ENCODE measurements around the gene DISC1.
"Not testable (repeated sequence)": the region's sequence is repeated elsewhere in the genome, so short reads cannot be mapped to it uniquely, and the experiment has no call there.

Gene DISC1

DNA sequence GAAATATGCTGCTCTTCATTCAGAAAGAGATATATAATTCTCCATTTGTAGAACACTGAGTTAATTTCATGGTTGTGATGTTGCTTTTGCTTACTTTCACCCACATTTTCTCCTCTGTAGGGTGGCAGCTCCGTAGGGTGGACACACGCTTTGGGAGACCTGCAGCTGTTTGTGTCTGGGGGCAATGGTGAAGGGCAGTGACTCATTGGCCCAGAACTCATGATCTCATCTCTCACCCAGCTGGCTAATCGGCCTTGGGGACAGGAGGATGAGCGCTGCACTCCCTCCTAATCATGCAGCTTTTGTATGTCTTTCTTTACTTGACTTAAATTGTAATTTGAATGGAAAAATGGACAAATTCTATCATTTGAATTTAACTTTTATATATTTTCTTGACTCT, 9.6 kb downstream of the DISC1 start:
- ATAC-seq: peak; percentile 84
- no peak for TF ChIP-seq ARNTL (CRISPR knock-in tag; IDR thresholded peaks at IDR 0.05; ENCODE audit: borderline replicate concordance, low read depth)

DNA sequence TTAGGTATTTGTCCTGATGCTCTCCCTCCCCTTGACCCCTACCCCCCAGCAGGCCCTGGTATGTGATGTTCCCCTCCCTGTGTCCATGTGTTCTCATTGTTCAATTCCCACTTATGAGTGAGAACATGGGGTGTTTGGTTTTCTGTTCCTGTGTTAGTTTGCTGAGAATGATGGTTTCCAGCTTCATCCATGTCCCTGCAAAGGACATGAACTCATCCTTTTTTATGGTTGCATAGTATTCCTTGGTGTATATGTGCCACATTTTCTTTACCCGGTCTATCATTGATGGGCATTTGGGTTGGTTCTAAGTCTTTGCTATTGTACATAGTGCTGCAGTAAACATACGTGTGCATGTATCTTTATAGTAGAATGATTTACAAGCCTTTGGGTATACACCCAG, 10.3 kb downstream of the DISC1 start:
- 0 out of 2 replicates have a peak, but pooled peaks have one; percentile 11 for TF ChIP-seq ZNF8 (CRISPR knock-in tag; IDR thresholded peaks at IDR 0.05)
- ATAC-seq: not testable (repeated sequence)

DNA sequence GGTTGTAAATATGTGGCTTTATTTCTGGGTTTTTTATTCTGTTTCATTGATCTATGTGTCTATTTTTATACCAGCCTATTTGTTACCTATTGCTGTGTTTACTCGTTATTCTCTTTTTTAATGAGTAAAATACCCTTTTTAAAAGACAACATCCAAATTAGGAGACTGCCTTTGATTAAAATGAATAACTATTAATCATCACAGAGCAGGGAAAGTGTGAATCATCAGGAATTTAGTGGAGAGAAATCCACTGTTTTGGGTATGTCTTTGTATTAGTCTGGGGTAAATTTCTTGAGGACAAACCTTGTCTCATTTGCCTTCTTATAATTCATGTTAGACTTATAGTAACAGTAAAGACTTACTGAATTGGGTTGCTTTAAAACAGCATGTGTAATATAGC, 12.1 kb downstream of the DISC1 start:
- ATAC-seq: no peak
- TF ChIP-seq SNAI2 (CRISPR knock-in tag; IDR thresholded peaks at IDR 0.05) (no peak), GLIS3 (CRISPR knock-in tag; IDR thresholded peaks at IDR 0.05) (no peak), CSDC2 (CRISPR knock-in tag; IDR thresholded peaks at IDR 0.05) (no peak), ISL1 (CRISPR knock-in tag; IDR thresholded peaks at IDR 0.05) (no peak), TOX (CRISPR knock-in tag; IDR thresholded peaks at IDR 0.05; ENCODE audit: borderline replicate concordance) (no peak), ZC3H10 (CRISPR knock-in tag; IDR thresholded peaks at IDR 0.05) (no peak), PPARA (CRISPR knock-in tag; IDR thresholded peaks at IDR 0.05; ENCODE audit: borderline replicate concordance) (no peak), ZNF70 (CRISPR knock-in tag; IDR thresholded peaks at IDR 0.05) (no peak), RARB (CRISPR knock-in tag; IDR thresholded peaks at IDR 0.05) (no peak), ZNF565 (CRISPR knock-in tag; conservative IDR thresholded peaks at IDR 0.05; ENCODE audit: low read depth) (no peak), BACH2 (CRISPR knock-in tag; IDR thresholded peaks at IDR 0.05; ENCODE audit: borderline replicate concordance) (no peak), ESRRG (CRISPR knock-in tag; IDR thresholded peaks at IDR 0.05) (no peak)
- TF ChIP-seq, protein P1, sequence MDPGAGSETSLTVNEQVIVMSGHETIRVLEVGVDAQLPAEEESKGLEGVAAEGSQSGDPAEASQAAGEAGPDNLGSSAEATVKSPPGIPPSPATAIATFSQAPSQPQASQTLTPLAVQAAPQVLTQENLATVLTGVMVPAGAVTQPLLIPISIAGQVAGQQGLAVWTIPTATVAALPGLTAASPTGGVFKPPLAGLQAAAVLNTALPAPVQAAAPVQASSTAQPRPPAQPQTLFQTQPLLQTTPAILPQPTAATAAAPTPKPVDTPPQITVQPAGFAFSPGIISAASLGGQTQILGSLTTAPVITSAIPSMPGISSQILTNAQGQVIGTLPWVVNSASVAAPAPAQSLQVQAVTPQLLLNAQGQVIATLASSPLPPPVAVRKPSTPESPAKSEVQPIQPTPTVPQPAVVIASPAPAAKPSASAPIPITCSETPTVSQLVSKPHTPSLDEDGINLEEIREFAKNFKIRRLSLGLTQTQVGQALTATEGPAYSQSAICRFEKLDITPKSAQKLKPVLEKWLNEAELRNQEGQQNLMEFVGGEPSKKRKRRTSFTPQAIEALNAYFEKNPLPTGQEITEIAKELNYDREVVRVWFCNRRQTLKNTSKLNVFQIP (CRISPR knock-in tag; IDR thresholded peaks at IDR 0.05; ENCODE audit: borderline replicate concordance, low read depth): no peak
- TF ChIP-seq, protein P2, sequence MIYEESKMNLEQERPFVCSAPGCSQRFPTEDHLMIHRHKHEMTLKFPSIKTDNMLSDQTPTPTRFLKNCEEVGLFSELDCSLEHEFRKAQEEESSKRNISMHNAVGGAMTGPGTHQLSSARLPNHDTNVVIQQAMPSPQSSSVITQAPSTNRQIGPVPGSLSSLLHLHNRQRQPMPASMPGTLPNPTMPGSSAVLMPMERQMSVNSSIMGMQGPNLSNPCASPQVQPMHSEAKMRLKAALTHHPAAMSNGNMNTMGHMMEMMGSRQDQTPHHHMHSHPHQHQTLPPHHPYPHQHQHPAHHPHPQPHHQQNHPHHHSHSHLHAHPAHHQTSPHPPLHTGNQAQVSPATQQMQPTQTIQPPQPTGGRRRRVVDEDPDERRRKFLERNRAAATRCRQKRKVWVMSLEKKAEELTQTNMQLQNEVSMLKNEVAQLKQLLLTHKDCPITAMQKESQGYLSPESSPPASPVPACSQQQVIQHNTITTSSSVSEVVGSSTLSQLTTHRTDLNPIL (CRISPR knock-in tag; IDR thresholded peaks at IDR 0.05; ENCODE audit: low read depth): no peak

DNA sequence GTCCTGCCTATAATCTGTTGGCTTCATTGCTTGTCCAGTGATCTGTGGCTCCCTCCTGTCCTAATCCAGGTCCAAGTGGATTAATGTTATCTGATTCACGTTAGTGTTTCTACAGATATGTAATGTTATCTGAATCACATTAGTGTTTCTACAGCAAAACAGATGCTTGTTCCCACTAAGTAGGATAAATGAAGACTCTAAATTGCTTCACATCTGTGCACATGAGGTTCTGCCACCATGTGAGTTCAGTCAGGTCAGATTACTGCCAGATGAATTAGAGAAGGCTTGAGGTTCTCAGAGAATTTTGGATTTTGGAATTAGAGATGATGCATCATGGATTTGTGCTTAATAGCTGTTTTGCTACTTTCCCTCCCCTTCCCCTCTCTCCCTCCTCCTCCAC, 13.2 kb downstream of the DISC1 start:
- TF ChIP-seq, protein P3, sequence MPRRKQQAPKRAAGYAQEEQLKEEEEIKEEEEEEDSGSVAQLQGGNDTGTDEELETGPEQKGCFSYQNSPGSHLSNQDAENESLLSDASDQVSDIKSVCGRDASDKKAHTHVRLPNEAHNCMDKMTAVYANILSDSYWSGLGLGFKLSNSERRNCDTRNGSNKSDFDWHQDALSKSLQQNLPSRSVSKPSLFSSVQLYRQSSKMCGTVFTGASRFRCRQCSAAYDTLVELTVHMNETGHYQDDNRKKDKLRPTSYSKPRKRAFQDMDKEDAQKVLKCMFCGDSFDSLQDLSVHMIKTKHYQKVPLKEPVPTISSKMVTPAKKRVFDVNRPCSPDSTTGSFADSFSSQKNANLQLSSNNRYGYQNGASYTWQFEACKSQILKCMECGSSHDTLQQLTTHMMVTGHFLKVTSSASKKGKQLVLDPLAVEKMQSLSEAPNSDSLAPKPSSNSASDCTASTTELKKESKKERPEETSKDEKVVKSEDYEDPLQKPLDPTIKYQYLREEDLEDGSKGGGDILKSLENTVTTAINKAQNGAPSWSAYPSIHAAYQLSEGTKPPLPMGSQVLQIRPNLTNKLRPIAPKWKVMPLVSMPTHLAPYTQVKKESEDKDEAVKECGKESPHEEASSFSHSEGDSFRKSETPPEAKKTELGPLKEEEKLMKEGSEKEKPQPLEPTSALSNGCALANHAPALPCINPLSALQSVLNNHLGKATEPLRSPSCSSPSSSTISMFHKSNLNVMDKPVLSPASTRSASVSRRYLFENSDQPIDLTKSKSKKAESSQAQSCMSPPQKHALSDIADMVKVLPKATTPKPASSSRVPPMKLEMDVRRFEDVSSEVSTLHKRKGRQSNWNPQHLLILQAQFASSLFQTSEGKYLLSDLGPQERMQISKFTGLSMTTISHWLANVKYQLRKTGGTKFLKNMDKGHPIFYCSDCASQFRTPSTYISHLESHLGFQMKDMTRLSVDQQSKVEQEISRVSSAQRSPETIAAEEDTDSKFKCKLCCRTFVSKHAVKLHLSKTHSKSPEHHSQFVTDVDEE (CRISPR knock-in tag; IDR thresholded peaks at IDR 0.05): peak; percentile 92
- TF ChIP-seq ZNF70 (CRISPR knock-in tag; IDR thresholded peaks at IDR 0.05) (0 out of 2 replicates have a peak, but pooled peaks have one; percentile 57), TCF4 (CRISPR knock-in tag; IDR thresholded peaks at IDR 0.05; ENCODE audit: borderline replicate concordance) (peak; percentile 98), ZNF8 (CRISPR knock-in tag; IDR thresholded peaks at IDR 0.05) (0 out of 2 replicates have a peak, but pooled peaks have one; percentile 30), ZNF565 (CRISPR knock-in tag; conservative IDR thresholded peaks at IDR 0.05; ENCODE audit: low read depth) (0 out of 2 replicates have a peak, but pooled peaks have one; percentile 10), PPARA (CRISPR knock-in tag; IDR thresholded peaks at IDR 0.05; ENCODE audit: borderline replicate concordance) (no peak)

DNA sequence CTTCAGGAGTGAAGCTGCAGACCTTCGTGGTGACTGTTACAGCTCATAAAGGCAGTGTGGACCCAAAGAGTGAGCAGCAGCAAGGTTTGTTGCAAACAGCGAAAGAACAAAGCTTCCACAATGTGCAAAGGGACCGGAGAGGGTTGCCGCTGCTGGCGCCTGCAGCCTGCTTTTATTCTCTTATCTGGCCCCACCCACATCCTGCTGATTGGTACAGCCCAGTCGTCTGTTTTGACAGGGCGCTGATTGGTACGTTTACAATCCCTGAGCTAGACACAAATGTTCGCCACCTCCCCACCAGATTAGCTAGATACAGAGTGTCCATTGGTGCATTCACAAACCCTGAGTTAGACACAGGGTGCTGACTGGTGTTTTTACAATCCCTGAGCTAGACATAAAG, 14.9 kb downstream of the DISC1 start:
- ATAC-seq: not testable (repeated sequence)

More for the DNA sequence above, 13.2 kb downstream of the DISC1 start:
- ATAC-seq: no peak

DNA sequence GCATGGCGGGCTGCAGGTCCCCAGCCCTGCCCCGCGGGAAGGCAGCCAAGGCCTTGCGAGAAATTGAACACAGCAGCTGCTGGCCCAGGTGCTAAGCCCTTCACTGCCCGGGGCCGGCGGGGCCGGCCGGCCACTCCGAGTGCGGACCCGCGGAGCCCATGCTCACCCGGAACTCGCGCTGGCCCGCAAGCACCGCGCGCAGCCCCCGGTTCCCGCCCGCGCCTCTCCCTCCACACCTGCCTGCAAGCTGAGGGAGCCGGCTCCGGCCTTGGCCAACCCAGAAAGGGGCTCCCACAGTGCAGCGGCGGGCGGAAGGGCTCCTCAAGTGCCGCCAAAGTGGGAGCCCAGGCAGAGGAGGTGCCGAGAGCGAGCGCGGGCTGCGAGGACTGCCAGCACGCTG, 15.5 kb downstream of the DISC1 start:
- ATAC-seq: not testable (repeated sequence)

DNA sequence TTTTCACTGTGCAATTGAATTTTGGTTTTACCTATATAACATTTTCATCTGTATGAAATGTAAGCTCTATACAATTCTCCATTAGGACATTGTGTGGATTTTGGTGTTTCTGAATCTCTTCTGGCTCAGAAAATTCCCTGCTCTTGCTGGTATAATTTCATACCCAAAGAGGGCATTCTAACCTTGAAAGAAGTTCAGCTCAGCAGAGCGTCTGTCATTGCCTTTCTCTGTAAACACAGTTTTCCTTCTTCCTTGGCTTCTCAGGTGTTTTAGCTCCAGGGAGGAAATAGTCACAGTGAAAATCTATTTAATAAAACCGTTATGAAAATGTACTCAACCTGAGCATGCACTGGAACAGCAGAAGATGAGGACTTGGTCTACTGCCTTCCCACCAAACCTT, 16.0 kb downstream of the DISC1 start:
- no peak for ATAC-seq

More for the DNA sequence above, 16.0 kb downstream of the DISC1 start:
- no peak for TF ChIP-seq TOX (CRISPR knock-in tag; IDR thresholded peaks at IDR 0.05; ENCODE audit: borderline replicate concordance)
- no peak for TF ChIP-seq ZFP30 (CRISPR knock-in tag; IDR thresholded peaks at IDR 0.05)
- no peak for TF ChIP-seq ZNF8 (CRISPR knock-in tag; IDR thresholded peaks at IDR 0.05)
- TF ChIP-seq, protein P4, sequence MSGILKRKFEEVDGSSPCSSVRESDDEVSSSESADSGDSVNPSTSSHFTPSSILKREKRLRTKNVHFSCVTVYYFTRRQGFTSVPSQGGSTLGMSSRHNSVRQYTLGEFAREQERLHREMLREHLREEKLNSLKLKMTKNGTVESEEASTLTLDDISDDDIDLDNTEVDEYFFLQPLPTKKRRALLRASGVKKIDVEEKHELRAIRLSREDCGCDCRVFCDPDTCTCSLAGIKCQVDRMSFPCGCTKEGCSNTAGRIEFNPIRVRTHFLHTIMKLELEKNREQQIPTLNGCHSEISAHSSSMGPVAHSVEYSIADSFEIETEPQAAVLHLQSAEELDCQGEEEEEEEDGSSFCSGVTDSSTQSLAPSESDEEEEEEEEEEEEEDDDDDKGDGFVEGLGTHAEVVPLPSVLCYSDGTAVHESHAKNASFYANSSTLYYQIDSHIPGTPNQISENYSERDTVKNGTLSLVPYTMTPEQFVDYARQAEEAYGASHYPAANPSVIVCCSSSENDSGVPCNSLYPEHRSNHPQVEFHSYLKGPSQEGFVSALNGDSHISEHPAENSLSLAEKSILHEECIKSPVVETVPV (CRISPR knock-in tag; IDR thresholded peaks at IDR 0.05): no peak
